ENCODE data around the gene LRTM2.
A peak's percentile ranks its signal among the peaks of the same experiment; 100 is the strongest.

Gene LRTM2

DNA sequence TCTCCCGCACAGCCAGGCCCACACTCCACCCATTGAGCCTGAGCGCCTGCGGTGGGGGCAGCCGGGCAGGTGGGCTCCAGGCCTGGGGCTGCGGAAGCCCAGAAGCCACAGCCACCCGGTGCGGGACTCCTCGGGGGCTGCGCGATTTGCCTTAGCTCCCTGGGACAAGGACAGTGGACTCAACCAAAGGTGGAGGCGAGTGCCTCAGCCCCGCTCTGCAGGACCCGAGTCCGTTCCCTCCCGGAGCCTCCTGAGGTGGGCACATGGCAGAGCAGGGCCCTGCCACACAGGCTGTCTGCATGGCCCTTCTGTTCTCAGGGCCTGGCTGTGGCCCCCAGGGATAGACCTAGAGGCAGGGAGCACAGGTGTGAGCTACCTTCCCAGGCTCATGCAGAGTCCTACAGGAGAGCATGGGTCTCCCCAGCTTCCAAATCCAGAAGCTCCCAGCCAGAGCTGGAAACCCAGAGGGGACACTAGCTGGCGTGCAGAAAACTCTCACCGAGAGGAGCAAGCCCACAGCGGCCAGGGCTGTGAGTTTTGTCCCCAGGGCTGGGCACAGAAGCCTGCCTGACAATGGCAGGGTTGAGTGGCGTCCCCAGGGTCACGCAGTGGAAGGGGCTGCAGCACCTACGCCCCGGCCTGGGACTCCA lies 22.2 kb upstream of the LRTM2 start:
- DNase-seq (ENCODE audit: low spot score), result no peak

DNA sequence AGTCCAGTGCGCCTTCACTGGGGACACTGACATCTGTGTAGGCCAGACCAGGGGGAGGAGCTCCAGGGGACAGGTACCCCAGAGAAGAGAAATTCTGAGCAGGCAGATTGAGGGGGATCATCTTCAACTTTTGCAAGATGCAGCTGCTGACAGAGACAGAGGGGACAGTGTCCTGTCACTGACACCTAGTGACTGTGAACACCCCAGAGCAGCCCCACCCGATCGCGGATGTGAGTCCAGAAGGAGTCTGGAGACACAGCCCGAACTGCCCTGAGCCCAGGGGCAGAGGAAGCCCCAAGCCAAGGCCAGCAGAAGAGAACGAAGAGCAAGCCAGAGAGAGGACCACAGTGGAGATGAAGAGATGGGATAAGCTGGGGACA lies 21.7 kb upstream of the LRTM2 start:
- no peak for DNase-seq (ENCODE audit: low spot score)

DNA sequence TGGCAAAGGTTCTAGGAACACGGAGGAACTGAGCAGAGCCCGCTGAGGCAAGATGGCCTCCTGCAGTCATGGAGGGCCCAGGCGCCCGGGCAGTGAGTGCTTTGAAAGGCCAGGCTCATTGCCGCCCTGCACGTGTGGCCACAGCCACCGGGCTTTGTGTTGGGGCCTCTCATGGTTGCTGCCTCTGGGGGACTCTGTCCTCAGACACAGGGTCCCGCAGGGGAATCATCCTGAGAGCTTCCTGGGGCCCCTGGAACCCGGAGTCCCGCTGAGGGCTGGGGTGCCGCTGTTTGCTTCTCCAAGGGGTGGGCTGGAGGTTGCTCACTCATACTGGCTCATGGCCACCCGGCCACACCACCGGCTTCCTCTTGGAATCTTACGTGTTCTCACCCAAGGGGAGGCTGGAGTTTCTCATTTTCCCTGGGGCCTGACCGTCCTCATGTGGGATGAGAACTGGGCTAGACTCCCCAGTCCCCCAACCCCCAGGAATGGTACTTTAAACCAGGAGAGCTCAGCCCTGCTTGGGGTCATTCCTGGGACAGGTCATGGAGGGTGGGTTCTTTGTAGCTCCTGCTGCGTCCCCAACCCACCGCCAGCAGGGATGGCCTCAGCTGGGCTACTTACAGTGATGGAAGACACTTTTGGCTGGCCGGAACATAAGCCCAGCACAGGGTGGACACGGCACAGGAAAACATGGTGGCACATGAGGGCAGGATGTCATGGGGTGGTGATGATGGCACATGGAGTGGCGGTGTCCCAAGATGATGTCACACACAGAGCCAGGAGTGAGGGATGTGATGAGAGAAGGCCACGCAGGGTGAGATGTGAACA lies 21.1 kb upstream of the LRTM2 start:
- DNase-seq (ENCODE audit: low spot score), result no peak

DNA sequence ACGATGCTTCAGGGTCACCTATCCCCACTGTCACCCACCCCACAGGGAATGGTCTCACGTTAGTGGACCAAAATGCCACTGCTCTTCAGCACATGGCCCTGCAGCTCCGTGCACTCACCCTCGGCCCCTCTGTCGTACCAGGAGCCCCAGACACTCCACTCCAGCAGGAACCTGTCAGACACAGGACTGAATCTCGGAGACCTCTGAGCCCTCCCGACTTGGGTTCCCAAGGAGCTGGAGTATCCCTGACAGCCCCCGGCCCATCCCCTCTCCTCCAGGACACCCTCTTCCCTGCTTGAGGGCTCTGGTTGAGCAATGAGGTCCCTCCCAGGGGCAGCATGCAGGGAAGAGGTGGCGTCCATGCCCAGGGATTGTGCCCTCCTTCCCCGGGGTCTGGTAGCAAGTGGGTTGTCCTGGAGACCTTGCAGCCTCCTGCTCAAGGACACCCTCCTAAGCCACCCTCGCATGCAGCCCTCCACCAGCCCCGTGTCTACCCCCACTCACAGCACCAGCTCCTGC lies 20.4 kb upstream of the LRTM2 start:
- no peak for DNase-seq (ENCODE audit: low spot score)

DNA sequence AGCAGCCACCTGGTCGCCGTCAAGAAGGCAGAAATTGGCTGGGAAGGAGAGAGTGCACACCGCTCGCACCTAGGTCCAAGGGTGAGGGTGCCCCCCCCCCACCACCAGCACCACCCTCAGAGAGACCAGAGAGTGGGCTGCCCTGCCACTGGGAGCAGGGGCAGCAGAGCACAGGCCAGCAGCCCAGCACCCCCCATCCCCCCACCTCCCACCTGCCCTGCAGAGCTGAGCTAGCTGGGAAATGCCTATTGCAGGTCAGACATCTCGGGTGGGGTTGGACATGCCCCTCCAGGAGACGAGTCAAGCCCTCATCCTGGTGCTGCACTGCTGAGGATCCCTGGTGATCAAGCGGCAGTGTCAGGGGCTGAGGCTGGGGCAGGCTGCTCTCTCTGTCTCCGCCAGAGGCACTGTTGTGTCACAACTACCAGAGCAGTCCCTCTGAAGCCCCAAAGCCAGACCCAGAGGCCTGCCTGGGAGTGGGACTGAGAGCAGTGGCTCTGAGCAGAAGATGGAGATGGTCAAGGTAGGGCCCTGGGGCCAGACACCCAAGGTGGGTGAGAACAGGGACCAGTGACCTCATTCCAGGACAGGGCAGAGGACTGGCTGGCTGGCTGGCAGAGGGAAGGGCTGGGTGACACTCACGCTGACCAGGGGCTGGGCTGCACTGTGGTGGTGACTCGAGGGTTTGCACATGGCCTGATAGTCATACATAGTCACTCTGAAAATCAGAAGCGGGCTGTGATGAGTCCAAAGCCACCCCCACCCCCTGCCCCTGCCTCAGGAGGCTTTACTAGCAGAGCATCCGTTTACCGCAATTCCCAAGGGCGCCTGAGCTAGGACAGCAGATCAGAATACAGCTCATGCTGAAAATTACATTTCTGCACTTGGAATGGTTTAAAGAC lies 19.7 kb upstream of the LRTM2 start:
- DNase-seq (ENCODE audit: low spot score), result no peak

DNA sequence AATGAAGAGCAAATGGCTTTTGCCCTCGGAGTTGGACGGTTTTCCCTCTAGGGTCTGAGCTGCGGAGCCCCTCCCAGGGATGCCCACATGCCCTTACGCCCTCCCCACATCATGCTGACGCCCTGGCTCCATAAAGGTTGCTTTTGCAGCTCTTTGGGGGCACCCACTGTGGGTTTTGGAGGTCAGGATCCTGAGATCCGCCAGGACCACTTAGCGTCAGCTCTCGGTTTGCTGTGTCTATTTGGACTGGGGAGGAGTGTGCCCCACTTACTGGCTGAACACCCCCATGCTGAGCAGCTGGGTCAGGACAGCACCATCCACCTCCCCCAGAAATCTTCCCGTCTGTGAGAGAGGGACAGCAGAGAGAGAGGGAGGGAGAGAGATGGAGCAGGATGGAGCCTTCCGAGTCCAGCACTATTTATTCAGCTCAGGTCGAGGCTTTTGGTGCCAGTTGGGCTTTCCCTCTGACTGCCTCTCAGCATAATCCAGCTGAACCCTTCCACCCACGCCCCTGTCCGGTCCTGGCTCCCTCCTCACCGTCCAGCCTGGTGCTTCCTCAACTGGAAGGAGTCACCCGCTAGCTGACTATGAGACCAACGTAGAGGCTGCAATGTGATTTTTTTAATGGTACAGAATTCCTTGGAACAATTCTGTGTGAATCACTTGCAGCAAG lies 18.9 kb upstream of the LRTM2 start:
- no peak for DNase-seq (ENCODE audit: low spot score)

DNA sequence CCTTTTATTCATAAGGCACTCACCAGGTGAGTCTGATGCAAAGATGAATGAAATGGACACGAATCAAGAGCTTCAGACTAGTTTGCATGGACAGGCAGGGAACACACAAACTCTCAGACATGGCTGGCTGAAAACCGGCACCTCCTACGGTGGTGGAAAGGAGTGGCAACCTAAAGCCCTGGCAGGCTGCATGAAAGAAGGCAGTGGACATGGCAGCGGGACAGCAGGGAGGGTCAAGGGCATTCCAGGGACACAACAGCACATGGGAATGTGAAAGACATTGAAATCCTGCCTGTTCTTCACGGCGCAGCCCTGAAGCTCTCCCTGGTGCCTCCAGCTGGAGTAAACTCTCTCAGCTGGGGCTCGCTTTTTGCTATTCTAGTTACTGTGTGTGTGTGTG lies 16.6 kb upstream of the LRTM2 start:
- DNase-seq (ENCODE audit: low spot score), result no peak

DNA sequence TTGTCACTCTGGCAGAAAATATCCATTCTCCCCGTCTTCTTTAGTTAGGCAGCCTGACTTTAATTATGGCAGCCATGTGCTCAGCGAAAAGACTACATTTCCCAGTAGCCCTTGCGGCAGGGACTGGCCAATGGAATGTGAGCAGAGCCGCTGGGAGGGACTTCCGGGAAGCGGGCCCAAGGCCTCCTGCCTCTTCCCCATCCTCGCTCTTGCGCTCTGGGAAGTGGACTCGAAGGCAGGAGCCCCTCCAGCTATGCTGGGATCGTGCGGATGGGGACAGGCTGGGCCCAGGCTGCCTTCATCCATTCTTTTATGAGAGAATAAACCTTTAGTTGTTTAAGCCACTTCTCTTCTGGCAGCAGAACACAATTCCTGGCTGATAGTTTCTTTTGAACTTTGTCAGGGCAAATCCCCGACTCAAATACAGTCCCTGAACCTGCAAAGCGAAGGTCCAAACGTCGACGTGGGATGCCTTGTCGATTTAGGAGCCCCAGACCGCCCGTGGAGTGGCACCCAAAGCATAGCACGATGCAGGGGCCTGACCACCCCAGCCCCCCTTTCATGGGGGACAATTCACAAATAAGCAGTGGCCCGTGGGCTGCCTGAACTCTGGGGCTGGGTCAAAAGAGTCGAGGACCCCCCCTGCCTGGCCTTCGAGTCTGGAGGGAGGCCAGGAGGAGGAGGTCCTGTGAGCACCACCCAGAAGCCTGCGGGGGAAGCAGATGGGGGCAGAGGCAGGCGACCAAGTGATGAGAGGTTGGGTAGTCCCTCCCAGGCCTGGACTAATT lies 15.6 kb upstream of the LRTM2 start:
- peak; percentile 80 for DNase-seq (ENCODE audit: low spot score)

DNA sequence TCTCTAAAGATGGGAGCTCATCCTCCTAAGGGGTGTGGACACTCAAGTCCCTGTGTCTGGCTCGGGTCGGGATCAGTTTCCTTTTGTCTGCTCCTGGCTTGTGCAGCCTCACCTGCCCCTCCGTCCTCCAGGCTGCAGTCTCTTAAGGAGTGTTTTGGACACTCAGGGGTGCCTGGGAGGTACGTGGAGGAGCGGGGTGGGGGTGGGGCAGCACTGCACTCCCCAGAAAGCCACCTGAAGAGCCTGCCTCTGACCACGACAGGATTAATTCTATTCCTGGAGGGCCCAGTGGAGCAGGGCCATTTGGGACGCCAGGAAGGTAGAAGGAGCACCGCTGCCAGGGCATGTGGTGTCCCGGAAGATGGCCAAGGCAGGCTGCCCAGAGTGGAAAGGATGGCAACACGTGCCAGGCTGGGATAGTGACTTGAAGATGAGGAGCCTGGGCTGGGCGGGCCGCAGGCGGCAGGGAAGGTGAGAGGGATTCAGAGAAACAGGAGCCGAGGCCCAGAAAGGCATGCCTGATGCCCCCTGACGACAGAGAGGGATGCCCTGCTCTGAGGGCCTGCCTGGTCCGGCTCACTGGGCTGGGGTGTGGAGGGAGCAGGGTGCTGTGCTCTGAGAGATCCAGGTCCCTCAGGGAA lies 14.8 kb upstream of the LRTM2 start:
- no peak for DNase-seq (ENCODE audit: low spot score)

DNA sequence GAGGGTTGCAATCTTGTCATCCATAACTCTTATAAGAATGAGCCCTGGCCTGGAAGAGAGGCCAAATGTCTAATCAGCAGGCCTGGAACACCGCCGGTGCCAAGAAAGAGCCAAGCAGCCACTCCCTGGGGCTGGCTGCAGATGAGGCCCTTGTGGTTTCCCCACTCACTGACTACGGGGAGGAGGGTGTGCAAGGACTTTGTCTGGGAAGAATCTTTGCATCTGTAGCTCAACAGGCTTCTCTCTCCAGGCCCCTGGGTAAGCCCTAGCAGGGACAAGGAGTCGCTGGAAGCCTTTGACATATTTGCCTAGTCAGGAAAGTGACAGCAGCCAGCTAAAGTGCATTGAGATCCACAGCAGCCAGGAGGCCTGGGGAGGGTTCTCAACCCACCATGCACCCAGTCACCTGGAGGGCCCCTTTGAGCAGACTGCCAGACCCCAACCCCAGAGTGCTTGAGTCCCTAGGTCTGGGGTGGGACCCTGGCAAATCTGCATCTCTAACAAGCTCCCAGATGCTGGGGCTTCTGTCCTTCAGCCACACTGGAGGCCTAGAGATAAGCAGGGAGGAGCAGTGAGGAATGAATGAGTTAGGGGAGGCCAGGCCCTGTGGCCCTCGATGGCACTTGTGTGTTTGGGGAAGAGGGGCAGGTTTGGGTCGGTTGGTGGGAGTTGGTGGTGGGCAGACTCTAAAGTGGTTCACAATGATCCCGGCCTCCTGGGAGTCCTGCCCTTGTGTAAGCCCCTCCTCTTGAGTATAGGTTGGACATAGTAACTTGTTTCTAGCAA lies 13.9 kb upstream of the LRTM2 start:
- no peak for DNase-seq (ENCODE audit: low spot score)

DNA sequence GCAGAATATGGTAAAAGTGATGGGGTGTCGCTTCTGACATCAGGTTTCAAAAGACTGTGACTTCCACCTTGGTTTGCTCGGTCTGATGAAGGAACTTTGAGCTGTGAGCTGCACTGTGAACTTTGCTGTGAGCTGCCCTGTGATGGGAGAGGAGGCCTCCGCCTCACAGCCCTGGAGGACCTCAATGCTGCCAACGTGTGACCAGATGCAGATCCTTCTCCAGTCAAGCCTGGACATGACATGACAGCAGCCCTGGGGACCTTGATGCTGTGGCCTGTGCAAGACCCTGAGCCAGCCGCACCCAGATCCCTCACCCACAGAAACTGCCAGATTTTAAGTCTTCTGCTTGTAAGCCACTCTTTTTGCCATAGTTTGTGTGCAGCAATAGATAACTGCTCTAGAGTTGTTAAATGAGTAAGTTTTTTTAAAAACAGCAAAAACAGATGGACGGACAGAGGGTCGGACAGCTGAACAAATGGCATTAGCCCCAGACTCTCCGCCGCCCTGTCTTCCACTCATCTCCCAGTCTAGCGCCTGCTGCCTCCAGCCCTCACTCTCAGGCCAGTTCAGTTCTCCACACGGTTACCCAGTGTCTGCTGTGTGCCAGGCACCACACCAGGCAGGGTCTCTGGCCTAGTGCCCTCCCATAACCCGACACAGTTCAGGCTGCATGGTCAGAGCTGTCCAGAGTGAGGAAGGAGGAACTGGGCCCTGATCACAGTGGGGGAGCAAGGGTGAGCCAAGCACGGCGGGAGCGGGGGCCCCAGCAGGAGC lies 13.1 kb upstream of the LRTM2 start:
- DNase-seq (ENCODE audit: low spot score), result no peak

DNA sequence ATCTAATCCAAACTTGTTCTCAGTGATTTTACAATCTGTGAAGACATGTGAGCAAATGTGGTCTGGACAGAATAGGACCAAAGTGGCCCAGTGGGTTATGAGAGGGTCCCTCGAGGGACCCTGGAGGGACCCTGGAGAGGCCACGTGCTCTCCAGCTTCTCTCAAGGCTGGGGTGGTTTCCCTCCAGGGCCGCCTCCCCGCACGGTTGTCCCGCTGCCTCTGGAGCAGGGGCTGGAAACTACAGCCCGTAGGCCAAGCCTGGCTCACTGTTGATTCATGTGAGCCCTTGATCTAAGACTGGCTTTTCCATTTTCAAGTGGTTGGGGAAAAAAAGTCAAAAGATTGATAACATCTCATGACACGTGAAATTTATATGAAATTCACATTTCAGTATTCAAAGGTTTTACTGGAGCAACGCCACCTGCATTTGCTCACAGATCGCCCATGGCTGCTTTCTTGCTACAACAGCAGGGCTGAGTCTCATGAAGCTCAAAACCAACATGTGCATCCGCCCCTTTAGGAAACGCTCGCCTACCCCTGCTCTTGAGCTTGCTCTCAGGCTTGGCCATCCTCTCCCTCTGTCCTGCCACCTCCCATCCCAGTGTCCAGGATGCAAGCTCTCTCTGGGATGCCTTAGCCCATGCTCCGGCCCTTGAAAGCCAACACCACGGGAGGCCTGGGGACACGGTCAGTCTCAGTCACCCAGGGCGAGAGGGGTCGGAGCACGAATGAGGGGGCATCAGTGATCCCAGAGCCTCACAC lies 12.1 kb upstream of the LRTM2 start:
- no peak for DNase-seq (ENCODE audit: low spot score)

DNA sequence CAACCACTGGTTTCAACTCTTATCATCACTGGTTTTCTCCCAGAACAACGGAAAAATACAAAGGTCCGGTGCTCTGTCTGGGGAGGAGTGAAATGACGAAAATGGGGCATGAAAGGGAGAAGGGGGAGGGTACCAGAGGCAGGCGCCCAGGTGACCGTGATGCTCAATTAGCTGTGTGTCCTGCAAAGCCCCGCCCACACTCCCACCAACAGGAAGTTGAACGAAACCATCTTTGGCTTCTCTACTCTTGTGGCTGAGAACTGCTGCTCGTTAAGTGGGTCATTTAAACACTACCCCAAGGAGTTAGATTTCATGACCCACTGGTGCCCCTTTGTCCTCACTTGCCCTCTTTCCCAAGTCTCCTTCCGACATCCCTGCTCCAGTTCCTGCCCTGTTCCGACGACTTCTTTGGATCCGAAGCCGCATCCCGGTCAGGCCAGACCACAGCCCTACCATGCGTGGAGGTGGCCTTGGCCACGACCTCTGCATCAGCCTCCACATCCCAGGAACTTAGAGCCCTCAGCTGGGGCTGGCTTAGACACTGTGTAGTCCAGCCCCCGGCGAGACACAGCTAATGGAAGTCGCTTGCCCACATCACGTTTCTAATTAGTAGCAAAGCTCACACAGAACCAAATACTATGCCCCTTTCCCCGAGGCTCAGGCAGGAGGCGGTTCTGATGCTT lies 11.4 kb upstream of the LRTM2 start:
- DNase-seq (ENCODE audit: low spot score), result no peak

DNA sequence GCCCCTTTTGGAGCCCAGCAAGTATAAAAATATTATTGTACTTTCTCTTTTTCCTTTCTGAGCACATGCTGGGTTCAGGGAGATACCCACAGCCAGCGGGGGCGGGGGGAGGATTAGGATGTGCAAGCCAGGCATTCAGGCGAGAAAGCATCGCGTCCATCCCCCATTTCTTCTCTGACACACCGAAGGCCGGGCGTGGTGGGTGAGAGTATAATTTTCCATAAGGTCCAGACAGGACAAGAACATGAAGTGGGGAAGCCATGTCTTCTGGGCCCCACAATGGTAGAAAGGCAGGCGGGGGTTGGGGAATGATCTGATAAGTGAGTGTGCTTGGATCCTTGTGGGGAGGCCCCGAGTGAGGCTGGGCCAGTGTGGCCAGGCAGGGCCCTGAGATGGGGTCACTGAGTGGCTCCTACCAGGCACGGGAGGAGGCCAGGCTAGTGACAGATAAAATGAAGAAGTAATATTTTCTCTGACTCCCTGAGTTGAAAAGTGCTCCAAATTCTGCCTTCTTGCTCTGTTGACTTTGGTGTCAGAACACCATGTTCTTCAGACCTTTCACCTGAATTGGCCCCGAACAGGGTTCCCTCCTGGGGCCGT lies 10.7 kb upstream of the LRTM2 start:
- DNase-seq (ENCODE audit: low spot score), result no peak

DNA sequence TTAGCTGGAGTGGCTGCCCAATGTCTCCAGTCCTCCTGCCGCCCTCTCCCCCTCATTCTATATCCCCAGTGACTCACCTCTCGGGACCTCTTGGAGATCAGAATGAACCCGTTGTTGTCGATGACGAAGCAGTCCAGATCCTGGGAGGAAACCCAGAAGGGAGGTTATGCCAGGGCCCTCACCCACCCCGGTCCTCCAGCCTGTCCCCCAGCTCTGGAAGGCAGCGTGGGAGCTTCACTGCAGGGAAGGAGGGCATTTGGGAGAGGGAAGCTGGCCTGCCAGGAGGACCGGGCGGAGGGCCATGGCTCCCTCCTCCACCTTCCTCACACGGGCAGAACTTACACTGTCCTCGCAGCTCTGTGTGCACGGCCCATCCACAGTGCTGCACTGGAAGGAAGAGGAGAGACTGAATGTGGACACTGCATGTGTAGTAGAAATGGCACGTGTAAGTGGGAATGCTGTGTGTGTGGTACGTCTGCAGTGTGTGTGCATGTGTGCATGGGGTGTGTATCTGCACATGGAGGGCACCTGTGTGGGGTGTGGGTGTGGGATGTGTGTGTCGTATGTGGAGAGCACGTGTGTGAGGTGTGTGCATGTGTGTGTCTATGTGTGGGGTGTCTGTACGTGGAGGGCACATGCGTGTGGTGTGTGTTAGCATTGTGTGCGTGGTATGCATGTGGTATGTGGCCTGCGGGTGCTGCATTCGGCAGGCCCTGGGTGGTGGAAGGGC lies 10.0 kb upstream of the LRTM2 start:
- DNase-seq (ENCODE audit: low spot score), result no peak

DNA sequence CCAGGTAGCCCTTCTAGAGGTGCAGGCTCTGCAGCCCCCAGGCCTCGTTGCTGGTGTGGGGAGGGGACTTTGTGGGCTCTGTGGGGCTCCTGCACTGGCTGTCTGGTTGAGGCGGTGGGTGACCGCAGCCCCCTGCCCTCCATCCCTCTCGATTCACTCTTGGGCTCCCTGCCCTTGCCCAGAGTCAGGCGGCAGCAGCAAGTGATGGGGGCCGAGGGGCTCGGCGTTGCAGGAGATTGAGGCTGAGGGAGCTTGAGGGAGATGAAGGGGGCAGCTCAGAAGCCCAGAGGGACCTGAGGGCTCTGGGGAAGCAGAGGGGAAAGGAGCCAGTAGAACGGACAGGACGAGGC lies 9.5 kb upstream of the LRTM2 start:
- no peak for DNase-seq (ENCODE audit: low spot score)

Data from kidney tubule cell (primary cell).